Smooth muscle cell (in vitro differentiated cells): ENCODE measurements around the gene SLC2A13. TPM values are rescaled to one million over a fixed set of nuclear protein-coding genes. Genes with fewer than 3 reads are reported as not detected.

Experiments used
- DNase-seq: peaks from one replicate; lab custom pipeline; 2025; ENCODE audit not compliant: unreplicated experiment; lab: John Stamatoyannopoulos, UW
- H2AFZ ChIP-seq: fragments of 200-600 bp; sonication (generic); 2 replicates; pipeline ENCODE4 v1.6.0; 2016; ENCODE audit warnings: antibody characterized with exemption, low read depth, mild to moderate bottlenecking
- H3F3A ChIP-seq: fragments of 200-600 bp; sonication (generic); 2 replicates; pipeline ENCODE4 v1.6.0; 2017; ENCODE audit warnings: antibody characterized with exemption, low read depth
- H3K27ac ChIP-seq: fragments of 200-600 bp; sonication (generic); 2 replicates; pipeline ENCODE4 v1.5.1; 2016; ENCODE audit warnings: low read depth, mild to moderate bottlenecking
- H3K27me3 ChIP-seq: fragments of 200-600 bp; sonication (generic); 2 replicates; pipeline ENCODE4 v1.6.1; 2016; ENCODE audit warnings: low read depth, mild to moderate bottlenecking
- H3K36me3 ChIP-seq: fragments of 200-600 bp; sonication (generic); 2 replicates; pipeline ENCODE4 v1.5.1; 2016; ENCODE audit warnings: low read depth
- H3K4me1 ChIP-seq: fragments of 200-600 bp; sonication (generic); 2 replicates; pipeline ENCODE4 v1.5.1; 2016; ENCODE audit warnings: low read depth
- H3K4me2 ChIP-seq: fragments of 200-600 bp; sonication (generic); 2 replicates; pipeline ENCODE4 v1.6.0; 2016; ENCODE audit warnings: mild to moderate bottlenecking
- H3K4me3 ChIP-seq: fragments of 200-600 bp; sonication (generic); 2 replicates; pipeline ENCODE4 v1.5.1; 2016; ENCODE audit warnings: mild to moderate bottlenecking
- H3K79me2 ChIP-seq: fragments of 200-600 bp; sonication (generic); 2 replicates; pipeline ENCODE4 v1.6.0; 2016; ENCODE audit warnings: low read depth, mild to moderate bottlenecking
- H3K9ac ChIP-seq: fragments of 200-600 bp; sonication (generic); 2 replicates; pipeline ENCODE4 v1.6.0; 2016; ENCODE audit warnings: low read depth
- H3K9me3 ChIP-seq: fragments of 200-600 bp; sonication (generic); replicated peaks from 2 replicates; pipeline ENCODE4 v1.5.1; 2016; ENCODE audit warnings: low read depth
- H4K20me1 ChIP-seq: fragments of 200-600 bp; sonication (generic); 2 replicates; pipeline ENCODE4 v1.6.0; 2016; ENCODE audit warnings: low read depth
- CTCF ChIP-seq: fragments of 200-600 bp; sonication (generic); IDR thresholded peaks from 2 replicates; pipeline ENCODE4 v1.5.1; 2017; ENCODE audit warnings: borderline replicate concordance, mild to moderate bottlenecking, antibody characterized with exemption; ENCODE audit not compliant: insufficient read depth, poor library complexity, severe bottlenecking
- WGBS: methylation state at CpG from one replicate; pipeline ENCODE4 v1.1.7; 2016; ENCODE audit warnings: low lambda C conversion rate; 5-methylcytosine and 5-hydroxymethylcytosine counted together
- polyA plus RNA-seq: library from polyadenylated mRNA; unstranded; fragments of >200 nt; fragmentation: Nextera tagmentation; extraction: Ambion mirVana; gene quantifications from 2 replicates; pipeline ENCODE4 v1.2.1, GENCODE V29; 2016
- total RNA-seq: library from RNA; depleted of rRNA; stranded (reverse); fragments of >200 nt; gene quantifications from 2 replicates; pipeline ENCODE4 v1.2.3, GENCODE V29; 2014

Gene SLC2A13
- total and polyA plus RNA-seq, 2 experiments from 2014 or later = 9.6 to 27.4 TPM

- H3K79me2 ChIP-seq = no peaks in the 10 kb centered on the region
- WGBS = 90% methylated on average over 1 of the region's 1 CpG
- H3K27me3 ChIP-seq = no peaks in the 10 kb centered on the region
- no peak for DNase-seq
- H3K4me1 ChIP-seq = no peaks in the 10 kb centered on the region
- H3K9me3 ChIP-seq = no peaks in the 10 kb centered on the region
- H4K20me1 ChIP-seq = no peaks in the 10 kb centered on the region
- TF ChIP-seq CTCF = no peak
- no peak overlapping the region for H3K4me3 ChIP-seq
- H3K9ac ChIP-seq = no peak overlapping the region
- no peaks in the 10 kb centered on the region for H3F3A ChIP-seq
- no peak overlapping the region for H2AFZ ChIP-seq
- H3K27ac ChIP-seq = no peak overlapping the region
- no peak overlapping the region for H3K4me2 ChIP-seq
- no peaks in the 10 kb centered on the region for H3K36me3 ChIP-seq
Measured at GRCh38 chr12:39868328-39868725, 237.6 kb downstream of the SLC2A13 start.

DNA sequence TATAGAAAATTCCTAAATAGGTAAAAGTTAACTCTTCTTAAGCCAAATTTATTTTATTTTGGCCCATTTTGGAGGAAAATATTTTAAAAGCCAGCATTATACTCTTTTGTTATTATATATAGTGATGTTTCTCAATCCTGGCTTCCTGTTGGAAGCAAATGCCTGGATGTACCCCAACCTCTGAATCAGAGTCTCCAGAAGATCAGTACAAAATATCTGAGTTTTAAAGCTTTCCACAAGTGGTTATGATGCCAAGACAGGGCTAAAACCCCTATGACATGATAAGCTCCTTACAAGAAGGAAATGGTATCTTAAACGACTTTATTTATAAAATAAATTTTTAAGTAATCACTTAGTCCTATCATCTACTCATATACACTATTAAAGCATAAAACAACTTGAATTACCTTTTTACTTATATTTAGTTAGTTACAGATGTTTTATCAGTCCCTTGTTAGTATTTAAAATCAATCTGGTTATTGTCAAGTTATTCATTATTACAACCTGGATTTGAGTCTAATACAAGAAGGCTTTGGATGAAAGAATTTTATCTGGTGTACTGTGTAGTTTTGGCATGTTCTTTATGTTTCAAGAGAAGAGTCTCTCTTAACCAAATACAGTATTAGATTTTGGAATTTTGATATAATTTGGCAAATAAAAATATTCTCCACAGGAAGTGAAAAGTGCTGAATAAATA, 238.1 kb downstream of the SLC2A13 start:
- Histone ChIP-seq H3K4me1 (no peaks in the 10 kb centered on the region), H3K79me2 (no peaks in the 10 kb centered on the region), H3K27ac (no peak overlapping the region), H3K9me3 (no peaks in the 10 kb centered on the region), H3K9ac (no peak overlapping the region), H4K20me1 (no peaks in the 10 kb centered on the region), H3K36me3 (no peaks in the 10 kb centered on the region), H3K27me3 (no peaks in the 10 kb centered on the region), H3F3A (no peaks in the 10 kb centered on the region), H2AFZ (no peak overlapping the region), H3K4me2 (no peak overlapping the region), H3K4me3 (no peak overlapping the region)
- no peak for TF ChIP-seq CTCF
- 58% methylated on average over 1 of the region's 1 CpG for WGBS
- DNase-seq = no peak

GRCh38 chr12:39866135-39866534, 239.7 kb downstream of the SLC2A13 start:
- Histone ChIP-seq H3K4me1 (no peaks in the 10 kb centered on the region), H3K27ac (no peak overlapping the region), H3K9ac (no peak overlapping the region), H3K36me3 (no peaks in the 10 kb centered on the region), H3K4me3 (no peak overlapping the region), H3K9me3 (no peaks in the 10 kb centered on the region), H4K20me1 (no peaks in the 10 kb centered on the region), H3K4me2 (no peak overlapping the region), H3K79me2 (no peaks in the 10 kb centered on the region), H2AFZ (no peak overlapping the region), H3F3A (no peaks in the 10 kb centered on the region), H3K27me3 (no peaks in the 10 kb centered on the region)
- DNase-seq = no peak
- no peak for TF ChIP-seq CTCF
- WGBS = over 99% methylated on average over 6 of the region's 6 CpGs

GRCh38 chr12:39860695-39861094, 245.2 kb downstream of the SLC2A13 start:
- no peak for DNase-seq
- Histone ChIP-seq H4K20me1 (no peaks in the 10 kb centered on the region), H3F3A (no peaks in the 10 kb centered on the region), H3K27ac (no peak overlapping the region), H3K9me3 (no peaks in the 10 kb centered on the region), H3K4me1 (no peaks in the 10 kb centered on the region), H2AFZ (no peak overlapping the region), H3K36me3 (peaks cover 5% of the 10 kb centered on the region), H3K9ac (no peak overlapping the region), H3K27me3 (no peaks in the 10 kb centered on the region), H3K79me2 (no peaks in the 10 kb centered on the region), H3K4me3 (no peak overlapping the region), H3K4me2 (no peak overlapping the region)
- WGBS = 77% methylated on average over 2 of the region's 2 CpGs
- TF ChIP-seq CTCF = no peak
